ENCODE data around the gene FUT6.

GRCh38 chr19:5827342-5827890 is 12.1 kb downstream of the FUT6 start:
- TF ChIP-seq EZH2 (IDR thresholded peaks at IDR 0.05): no peak
- TF ChIP-seq, protein P1, sequence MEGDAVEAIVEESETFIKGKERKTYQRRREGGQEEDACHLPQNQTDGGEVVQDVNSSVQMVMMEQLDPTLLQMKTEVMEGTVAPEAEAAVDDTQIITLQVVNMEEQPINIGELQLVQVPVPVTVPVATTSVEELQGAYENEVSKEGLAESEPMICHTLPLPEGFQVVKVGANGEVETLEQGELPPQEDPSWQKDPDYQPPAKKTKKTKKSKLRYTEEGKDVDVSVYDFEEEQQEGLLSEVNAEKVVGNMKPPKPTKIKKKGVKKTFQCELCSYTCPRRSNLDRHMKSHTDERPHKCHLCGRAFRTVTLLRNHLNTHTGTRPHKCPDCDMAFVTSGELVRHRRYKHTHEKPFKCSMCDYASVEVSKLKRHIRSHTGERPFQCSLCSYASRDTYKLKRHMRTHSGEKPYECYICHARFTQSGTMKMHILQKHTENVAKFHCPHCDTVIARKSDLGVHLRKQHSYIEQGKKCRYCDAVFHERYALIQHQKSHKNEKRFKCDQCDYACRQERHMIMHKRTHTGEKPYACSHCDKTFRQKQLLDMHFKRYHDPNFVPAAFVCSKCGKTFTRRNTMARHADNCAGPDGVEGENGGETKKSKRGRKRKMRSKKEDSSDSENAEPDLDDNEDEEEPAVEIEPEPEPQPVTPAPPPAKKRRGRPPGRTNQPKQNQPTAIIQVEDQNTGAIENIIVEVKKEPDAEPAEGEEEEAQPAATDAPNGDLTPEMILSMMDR (IDR thresholded peaks at IDR 0.05): no peak
